GM19193 (cell line): ENCODE measurements around the gene LRR1.

Experiments used
- POLR2A ChIP-seq: IDR thresholded peaks from 4 replicates; pipeline ENCODE4 v1.6.1; 2011; ENCODE audit not compliant: insufficient read depth, insufficient read length; ENCODE audit errors: extremely low read depth

Gene LRR1

DNA sequence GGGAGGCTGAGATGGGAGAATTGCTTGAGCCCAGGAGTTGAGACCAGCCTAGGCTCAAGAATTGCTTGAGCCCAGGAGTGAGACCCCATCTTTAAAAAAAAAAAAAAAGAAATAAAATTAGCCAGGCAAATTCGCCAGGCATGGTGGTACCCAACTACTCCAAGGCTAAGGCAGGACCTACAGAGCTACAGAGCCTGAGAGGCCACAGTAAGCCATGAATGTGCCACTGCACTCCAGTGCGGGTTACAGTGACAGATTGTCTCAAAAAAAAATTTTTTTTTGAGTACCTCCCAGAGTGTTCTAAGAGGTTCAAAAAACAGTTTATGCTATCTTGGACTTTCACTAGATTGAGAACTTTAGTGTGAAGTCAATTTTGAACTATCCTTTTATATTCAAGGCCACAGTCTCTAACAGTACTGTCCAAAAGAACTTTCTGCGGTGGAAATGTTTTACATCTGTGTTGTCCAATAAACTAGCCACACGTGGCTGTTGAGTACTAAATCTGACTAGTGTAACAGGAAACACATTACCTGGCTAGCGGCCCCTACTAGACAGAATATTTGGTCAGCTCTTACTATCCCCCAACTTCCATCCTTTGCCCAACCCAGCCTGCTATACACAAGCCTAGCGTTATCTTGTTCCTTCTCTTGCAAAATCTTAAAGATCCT, 19.2 kb downstream of the LRR1 start:
- TF ChIP-seq POLR2A: no peak

DNA sequence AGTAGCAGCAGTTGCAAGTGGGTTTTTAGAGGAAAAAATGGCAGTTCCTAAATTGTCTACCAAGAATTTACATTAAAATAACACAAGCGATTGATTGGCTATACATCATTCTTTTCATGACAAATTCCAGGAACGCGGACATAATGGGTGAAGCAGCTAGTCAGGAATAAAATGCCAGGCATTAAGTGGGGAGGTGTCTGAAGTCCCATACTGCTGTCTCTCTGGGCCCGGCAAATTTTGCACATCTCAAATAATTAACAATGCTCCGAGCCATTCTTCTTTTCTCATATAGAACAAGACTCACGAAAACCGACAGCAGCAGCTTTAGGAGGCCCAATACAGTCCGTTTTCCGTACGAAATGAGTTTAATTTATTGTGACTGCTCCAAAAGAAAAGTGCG, 21.0 kb downstream of the LRR1 start:
- TF ChIP-seq POLR2A: no peak

DNA sequence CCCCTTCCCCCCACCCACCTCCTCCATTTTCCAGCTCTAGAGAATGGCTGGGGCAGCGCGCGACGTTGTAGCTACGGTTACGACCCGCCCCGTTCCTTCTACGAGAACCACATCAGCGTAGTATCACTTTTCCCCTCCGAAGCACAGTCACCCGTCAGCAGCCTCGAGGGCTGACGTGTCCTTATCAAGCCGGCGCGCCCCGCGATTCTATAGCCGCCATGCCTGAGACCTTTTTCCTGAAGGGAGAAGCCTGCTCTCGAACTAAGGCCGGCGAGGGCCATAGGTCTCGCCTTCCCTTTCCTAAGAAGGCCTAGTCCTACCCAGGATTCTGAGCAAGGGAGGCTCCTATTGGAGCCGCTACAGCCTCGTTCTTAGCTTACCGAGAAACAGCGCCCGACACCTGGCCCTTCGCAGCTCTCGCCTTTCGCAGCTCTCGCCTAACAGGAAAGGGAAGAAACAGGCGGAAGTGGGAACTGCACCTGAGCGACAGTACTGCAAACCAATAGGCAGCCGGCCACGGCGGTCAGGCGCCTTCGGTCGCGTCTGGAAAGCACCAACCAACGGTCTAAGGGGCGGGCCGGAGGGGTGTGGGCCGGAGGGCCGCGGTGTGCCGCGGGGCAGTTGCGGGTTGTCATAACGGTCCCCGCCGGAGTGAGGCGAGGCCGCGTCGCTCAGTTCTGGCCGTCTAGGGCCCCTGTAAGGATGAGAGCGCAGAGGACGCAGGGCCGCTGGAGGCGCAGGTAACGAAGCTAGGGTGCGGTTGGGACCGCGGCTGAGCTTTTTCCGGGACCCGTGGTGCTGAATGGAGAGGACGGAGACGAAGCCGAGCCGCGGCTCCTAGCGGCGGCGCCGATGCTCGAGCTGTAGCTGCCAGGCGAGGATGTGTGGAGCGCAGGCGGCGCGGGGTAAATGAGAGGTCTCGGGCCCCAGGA, 21.7 kb downstream of the LRR1 start, which contains the start of the genes MGAT2 and RPL36AL:
Gene MGAT2 (plus strand): TSS at position 618 of the 932 bp plus-strand sequence. CDS start 470 bp downstream, outside the sequence.
Gene RPL36AL (minus strand): TSS at position 445 of the 932 bp plus-strand sequence. CDS start 1,522 bp downstream, outside the sequence.
- TF ChIP-seq POLR2A: peak; percentile 98

DNA sequence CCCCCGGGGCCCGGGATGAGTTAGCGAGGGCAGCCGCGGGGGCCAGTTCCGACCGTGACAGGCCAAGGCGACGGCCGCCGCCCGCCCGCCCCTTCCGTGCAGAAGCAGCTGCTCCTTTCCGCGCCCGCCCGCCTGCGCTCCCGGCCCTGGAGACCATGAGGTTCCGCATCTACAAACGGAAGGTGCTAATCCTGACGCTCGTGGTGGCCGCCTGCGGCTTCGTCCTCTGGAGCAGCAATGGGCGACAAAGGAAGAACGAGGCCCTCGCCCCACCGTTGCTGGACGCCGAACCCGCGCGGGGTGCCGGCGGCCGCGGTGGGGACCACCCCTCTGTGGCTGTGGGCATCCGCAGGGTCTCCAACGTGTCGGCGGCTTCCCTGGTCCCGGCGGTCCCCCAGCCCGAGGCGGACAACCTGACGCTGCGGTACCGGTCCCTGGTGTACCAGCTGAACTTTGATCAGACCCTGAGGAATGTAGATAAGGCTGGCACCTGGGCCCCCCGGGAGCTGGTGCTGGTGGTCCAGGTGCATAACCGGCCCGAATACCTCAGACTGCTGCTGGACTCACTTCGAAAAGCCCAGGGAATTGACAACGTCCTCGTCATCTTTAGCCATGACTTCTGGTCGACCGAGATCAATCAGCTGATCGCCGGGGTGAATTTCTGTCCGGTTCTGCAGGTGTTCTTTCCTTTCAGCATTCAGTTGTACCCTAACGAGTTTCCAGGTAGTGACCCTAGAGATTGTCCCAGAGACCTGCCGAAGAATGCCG, 22.6 kb downstream of the LRR1 start:
- TF ChIP-seq POLR2A: no peak

DNA sequence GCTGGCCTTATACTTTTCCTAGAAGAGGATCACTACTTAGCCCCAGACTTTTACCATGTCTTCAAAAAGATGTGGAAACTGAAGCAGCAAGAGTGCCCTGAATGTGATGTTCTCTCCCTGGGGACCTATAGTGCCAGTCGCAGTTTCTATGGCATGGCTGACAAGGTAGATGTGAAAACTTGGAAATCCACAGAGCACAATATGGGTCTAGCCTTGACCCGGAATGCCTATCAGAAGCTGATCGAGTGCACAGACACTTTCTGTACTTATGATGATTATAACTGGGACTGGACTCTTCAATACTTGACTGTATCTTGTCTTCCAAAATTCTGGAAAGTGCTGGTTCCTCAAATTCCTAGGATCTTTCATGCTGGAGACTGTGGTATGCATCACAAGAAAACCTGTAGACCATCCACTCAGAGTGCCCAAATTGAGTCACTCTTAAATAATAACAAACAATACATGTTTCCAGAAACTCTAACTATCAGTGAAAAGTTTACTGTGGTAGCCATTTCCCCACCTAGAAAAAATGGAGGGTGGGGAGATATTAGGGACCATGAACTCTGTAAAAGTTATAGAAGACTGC, 23.4 kb downstream of the LRR1 start:
- no peak for TF ChIP-seq POLR2A

DNA sequence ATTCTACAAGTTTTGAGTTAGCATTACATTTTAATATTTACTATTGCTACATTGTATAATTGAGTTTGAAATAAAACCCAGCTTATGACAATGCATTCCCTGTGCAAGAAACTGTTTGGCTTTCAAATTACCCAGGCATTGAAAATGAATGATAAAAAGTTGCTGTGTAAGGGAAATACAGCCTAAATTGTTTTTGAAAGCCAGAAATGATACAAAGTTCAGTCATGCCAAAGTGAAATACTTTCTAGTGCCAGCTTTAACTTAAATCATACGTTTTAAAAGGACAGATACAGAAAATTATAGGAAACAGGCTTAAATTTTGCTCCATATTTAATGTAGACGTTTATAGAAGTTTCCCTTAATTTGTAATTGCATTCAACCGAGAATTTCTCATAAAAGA, 24.6 kb downstream of the LRR1 start:
- TF ChIP-seq POLR2A: no peak

DNA sequence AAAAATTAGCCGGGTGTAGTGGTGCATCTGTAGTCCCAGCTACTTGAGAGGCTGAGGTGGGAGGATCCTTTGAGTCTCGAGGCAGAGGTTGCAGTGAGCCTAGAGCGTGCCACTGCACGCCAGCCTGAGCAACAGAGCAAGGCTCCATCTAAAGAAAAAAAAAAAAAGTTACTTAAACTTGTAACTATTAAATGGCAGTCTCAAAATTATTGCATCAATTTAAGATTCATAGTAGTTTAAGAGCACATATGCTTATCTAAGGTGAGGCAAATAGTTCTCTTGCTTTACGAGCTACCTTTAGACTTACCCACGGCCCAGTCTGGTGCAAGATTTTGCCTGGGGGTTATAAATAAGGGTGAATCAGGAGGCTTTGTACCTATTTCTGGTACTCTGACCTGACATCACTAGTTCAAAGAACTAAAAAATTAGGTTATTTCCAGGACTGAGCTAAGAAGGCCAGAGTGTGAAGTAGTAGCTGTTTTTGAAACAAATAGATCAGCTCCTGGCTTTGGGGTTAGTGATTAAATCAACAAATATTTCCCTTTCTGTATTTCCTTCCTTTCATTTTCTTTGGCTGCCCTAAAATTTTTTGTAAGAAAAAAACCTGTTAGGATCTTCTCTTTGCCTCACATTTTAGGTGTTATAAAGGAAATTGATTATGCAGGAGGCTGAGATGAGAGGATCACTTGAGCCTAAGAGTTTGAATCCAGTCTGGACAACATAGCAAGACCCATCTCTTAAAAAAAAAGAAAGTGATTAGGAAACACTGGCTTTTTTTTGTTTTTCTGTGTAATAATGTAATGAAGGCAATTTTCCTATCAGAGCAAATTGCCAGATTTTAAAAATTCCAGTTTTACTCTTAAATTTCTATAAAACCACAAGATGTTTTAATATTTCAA, 25.4 kb downstream of the LRR1 start:
- TF ChIP-seq POLR2A: no peak

DNA sequence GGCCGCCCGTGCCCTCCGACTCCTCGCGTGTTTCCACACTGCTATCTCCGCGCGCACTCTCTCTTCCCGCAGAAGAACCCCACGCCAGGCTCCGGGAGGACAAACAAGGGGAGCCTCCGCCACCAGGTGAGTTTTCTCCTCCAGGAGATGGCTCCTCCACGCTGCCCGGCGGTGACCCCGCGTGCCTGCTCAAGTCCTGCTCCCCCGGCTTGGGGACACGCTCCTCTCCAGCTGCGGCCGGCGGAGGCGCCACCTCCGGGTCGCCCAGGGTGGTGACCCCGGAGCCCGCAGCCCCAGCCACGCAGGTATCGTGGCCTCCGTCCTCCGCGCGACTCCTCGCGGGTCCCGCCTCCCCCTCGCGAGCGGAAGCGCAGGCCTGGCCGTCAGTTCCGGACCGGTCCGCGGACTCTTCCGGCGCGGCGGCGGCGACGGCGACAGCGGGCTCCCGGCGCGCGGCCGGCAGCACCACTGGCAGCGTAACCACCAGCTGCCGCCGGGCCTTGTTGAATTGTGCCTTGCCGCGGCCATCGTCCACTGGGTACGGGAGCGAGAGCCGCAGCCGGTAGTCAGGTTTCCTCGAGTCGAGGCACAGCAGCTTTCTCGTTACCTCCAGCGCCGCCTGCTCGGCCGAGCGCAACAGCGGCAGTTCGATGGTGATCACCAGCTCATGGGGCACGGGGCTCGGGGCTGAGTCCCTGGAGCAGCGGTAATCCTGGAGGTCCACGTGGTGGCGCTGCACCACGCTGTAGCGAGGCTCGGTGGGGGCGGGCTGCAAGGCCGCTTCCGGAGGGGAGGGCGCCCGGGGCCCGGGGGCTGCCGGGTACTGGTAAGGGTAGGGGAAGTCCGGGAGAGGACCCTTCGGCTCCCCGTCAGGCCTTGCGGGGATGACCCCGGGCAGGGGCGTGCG, 35.2 kb downstream of the LRR1 start:
- peak; percentile 95 for TF ChIP-seq POLR2A

DNA sequence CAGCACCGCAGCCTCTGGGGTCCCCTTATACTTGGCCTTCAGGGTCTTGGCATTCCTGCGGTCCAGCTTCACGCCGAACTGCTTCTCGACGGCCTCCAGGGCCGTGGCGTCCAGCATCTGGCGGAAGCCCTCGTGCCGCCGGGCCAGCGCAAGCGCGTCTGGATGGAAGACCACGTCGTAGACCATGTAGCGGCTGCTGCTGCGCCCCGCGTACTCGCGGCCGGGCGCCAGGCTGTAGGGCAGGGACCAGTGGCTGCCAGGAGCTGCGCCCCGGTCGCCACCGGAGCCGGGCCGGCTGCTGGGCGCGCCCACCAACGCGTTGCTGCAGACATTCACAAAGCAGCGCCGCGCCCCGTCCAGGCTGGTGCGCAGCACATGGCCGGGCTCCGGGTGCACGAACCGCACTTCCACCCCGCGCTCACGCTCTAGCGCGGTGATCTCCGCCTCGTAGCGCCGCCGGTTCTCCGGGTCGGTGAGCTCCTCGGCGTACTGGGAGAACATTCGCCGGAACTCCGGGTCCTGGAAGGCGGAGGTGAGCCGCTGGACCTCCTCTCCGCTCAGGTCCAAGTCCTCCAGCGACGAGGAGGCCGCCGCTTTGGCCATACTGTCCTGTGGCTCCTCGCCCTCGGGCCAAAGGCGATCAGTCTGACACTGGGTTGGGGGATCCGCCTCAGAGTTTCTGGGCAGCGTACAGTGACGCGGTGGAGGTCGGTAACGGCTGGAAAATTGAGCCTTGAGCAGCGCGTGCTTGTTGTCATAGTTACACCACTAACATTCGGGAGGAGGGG, 36.0 kb downstream of the LRR1 start, which contains the start of gene DNAAF2:
Gene DNAAF2 (minus strand): TSS at position 698 of the 788 bp plus-strand sequence. CDS start 95 bp downstream, at position 603.
- no peak for TF ChIP-seq POLR2A

DNA sequence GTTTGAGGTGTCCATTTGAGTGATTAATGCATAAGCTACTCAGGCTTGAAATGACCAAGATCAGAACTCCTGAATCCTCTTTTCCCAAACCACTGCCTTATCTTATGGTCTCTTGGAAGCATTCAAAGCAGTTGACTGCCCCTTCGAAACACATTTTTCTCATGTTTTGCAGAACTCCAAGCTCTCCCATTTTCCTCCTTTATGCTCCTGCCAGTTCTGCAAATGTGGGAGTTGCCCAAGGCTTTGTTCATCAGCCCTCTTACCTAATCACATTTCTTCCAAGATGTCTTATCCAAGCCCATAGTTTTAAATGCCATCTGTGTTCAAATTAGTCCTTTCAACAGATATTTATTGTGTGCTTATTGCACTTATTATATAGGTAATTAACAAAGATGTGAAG, 38.1 kb downstream of the LRR1 start:
- no peak for TF ChIP-seq POLR2A

DNA sequence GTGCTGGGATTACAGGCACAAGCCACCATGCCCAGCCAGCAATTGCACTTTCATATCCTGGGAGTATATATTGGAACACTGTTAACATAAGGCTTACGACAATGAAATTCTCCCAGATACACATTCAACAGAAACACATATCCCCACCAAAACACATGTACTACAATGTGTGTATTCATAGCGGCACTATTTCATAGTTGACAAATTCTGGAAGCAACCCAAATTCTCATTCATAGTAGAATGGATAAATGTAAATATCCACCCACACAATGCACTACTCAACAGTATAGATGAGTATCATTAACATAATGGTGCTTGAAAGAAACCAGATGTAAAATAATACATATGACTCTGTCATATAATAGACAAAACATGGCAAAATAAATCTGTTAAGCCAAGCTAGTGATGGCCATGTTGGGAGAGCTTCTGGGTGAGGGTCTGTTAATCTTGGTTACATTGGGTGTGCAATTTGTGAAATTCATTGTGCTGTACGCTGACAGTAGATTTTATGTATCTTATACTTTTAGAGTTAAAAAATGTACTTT, 38.9 kb downstream of the LRR1 start:
- TF ChIP-seq POLR2A: no peak
